Upper lobe of left lung (tissue), 6 donors: ENCODE results near the gene GFER. TPM values are rescaled to one million over a fixed set of nuclear protein-coding genes. Genes with fewer than 3 reads are reported as not detected.

Source experiments
- ATAC-seq, 2 donors: fragments of 200-7000 bp; cut with Tn5 transposase; one replicate each; pipeline ENCODE4 v1.9.1; 2022; ENCODE audit warnings: mild to moderate bottlenecking in 2 of 2, moderate library complexity in 2 of 2; ENCODE audit not compliant: low FRiP score in 2 of 2
- DNase-seq, 2 donors: peaks; one replicate each; pipeline ENCODE4 v3.0.0-alpha.2; 2019 to 2020
- H3K27ac ChIP-seq, 4 donors: fragments of 200-600 bp; sonication (generic); one replicate each; pipeline ENCODE4 v1.5.1; 2016 to 2019
- H3K27me3 ChIP-seq, 4 donors: fragments of 200-600 bp; sonication (generic); one replicate each; pipeline ENCODE4 v1.5.1; 2017 to 2019
- H3K36me3 ChIP-seq, 4 donors: fragments of 200-600 bp; sonication (generic); one replicate each; pipeline ENCODE4 v1.5.1; 2016 to 2019
- H3K4me1 ChIP-seq, 4 donors: fragments of 200-600 bp; sonication (generic); one replicate each; pipeline ENCODE4 v1.5.1; 2018 to 2019
- H3K4me3 ChIP-seq, 4 donors: fragments of 200-600 bp; sonication (generic); one replicate each; pipeline ENCODE4 v1.5.1; 2017 to 2019; ENCODE audit warnings: mild to moderate bottlenecking in 2 of 4, moderate library complexity in 1 of 4
- H3K9me3 ChIP-seq, 4 donors: fragments of 200-600 bp; sonication (generic); one replicate each; pipeline ENCODE4 v1.5.1; 2018 to 2019
- CTCF ChIP-seq, 6 experiments: fragments of 450-650 bp in 4 of 6; fragments of 200-600 bp in 2 of 6; sonication (generic) in 2 of 6; IDR thresholded peaks; one replicate each; pipeline ENCODE4 v1.5.1; 2016 to 2019; ENCODE audit warnings: antibody characterized with exemption in 6 of 6
- EP300 ChIP-seq, 4 donors: sonication (generic); formaldehyde crosslinking; IDR thresholded peaks; one replicate each; pipeline ENCODE4 v1.5.1; 2017; ENCODE audit warnings: antibody characterized with exemption in 4 of 4, control low read depth in 2 of 4
- POLR2A ChIP-seq, 4 donors: fragments of 450-650 bp; IDR thresholded peaks; one replicate each; pipeline ENCODE4 v1.5.1; 2016 to 2017; ENCODE audit warnings: antibody characterized with exemption in 4 of 4, mild to moderate bottlenecking in 2 of 4
- POLR2AphosphoS5 ChIP-seq, 2 donors: sonication (generic); formaldehyde crosslinking; IDR thresholded peaks; one replicate each; pipeline ENCODE4 v1.5.1; 2017; ENCODE audit warnings: antibody characterized with exemption in 2 of 2
- WGBS, 2 donors: methylation state at CpG; one replicate each; pipeline ENCODE4 v1.1.5; 2017 to 2018; 5-methylcytosine and 5-hydroxymethylcytosine counted together
- total RNA-seq, 6 donors: library from RNA; depleted of rRNA in 4 of 6; stranded (reverse); fragments of >200 nt in 4 of 6; gene quantifications; one replicate each; pipeline versions ENCODE4 v1.1.0 to v1.2.1, GENCODE V29; 2016 to 2021
- donor health status: DM: no; HTN: no; CAD: no; lungs with moderate emphysema.
- donor health status: DM: no; HTN: yes; CAD: no; lungs with severe emphysema.

Gene GFER
- total RNA-seq, 6 donors from 2014 or later = 5.2 to 40.3 (median 24.7) TPM

GRCh38 chr16:2007081-2007836 is 23.3 kb downstream of the GFER start:
- H3K27ac ChIP-seq = peak overlapping the region in 3 of 4 donors; percentile 32 to 85 (median 53)
- no peaks in the 10 kb centered on the region for H3K9me3 ChIP-seq
- H3K36me3 ChIP-seq = peaks cover 3 to 13% (median 11%) of the 10 kb centered on the region in 4 donors
- no peaks in the 10 kb centered on the region for H3K27me3 ChIP-seq
- peak overlapping the region in 1 of 4 donors; percentile 100 for H3K4me3 ChIP-seq
- WGBS, 2 donors = 82 to 85% methylated on average over 14 to 16 of the region's 16 CpGs
- DNase-seq (peak in 1 of 2 donors; percentile 62), ATAC-seq (no peak)
- peaks cover 54 to 69% (median 60%) of the 10 kb centered on the region in 4 donors for H3K4me1 ChIP-seq
- TF ChIP-seq CTCF (IDR thresholded peaks at IDR 0.05) (no peak), POLR2AphosphoS5 (IDR thresholded peaks at IDR 0.05) (no peak), POLR2A (IDR thresholded peaks at IDR 0.05) (no peak), EP300 (IDR thresholded peaks at IDR 0.05) (no peak)

GRCh38 chr16:2008009-2008526 is 24.1 kb downstream of the GFER start:
- H3K27me3 ChIP-seq = no peaks in the 10 kb centered on the region
- peak in 1 of 2 donors; percentile 48 for ATAC-seq
- peaks cover 54 to 69% (median 60%) of the 10 kb centered on the region in 4 donors for H3K4me1 ChIP-seq
- H3K27ac ChIP-seq = peak overlapping the region; percentile 32 to 96 (median 90)
- no peaks in the 10 kb centered on the region for H3K9me3 ChIP-seq
- TF ChIP-seq POLR2AphosphoS5 (IDR thresholded peaks at IDR 0.05) (peak in 1 of 2 donors; percentile 51), CTCF (IDR thresholded peaks at IDR 0.05) (no peak)
- DNase-seq = peak in 1 of 2 donors; percentile 65
- H3K4me3 ChIP-seq = peak overlapping the region in 3 of 4 donors; percentile 67 to 100 (median 95)
- peaks cover 0 to 5% (median 3%) of the 10 kb centered on the region in 4 donors for H3K36me3 ChIP-seq
- 33 to 40% methylated on average over 10 to 15 of the region's 15 CpGs for WGBS, 2 donors

GRCh38 chr16:2008631-2009163 is 24.7 kb downstream of the GFER start:
- Histone ChIP-seq H3K36me3 (no peaks in the 10 kb centered on the region), H3K9me3 (no peaks in the 10 kb centered on the region), H3K4me3 (peak overlapping the region; percentile 67 to 100 (median 96)), H3K27ac (peak overlapping the region; percentile 85 to 96 (median 94)), H3K4me1 (peaks cover 52 to 64% (median 56%) of the 10 kb centered on the region in 4 donors), H3K27me3 (no peaks in the 10 kb centered on the region)
- TF ChIP-seq CTCF (IDR thresholded peaks at IDR 0.05) (peak in 1 of 6 experiments; percentile 3), POLR2A (IDR thresholded peaks at IDR 0.05) (no peak)
- WGBS, 2 donors = 1% methylated on average over 20 to 22 of the region's 23 CpGs
- DNase-seq = peak in 1 of 2 donors; percentile 83
- ATAC-seq = no peak

- no peak for TF ChIP-seq POLR2A (IDR thresholded peaks at IDR 0.05)
- peak in 2 of 6 experiments; percentile 17 to 22 for TF ChIP-seq CTCF (IDR thresholded peaks at IDR 0.05)
- TF ChIP-seq EP300 (IDR thresholded peaks at IDR 0.05) = no peak
- Histone ChIP-seq H3K4me3 (peak overlapping the region; percentile 67 to 100 (median 96)), H3K27me3 (no peaks in the 10 kb centered on the region), H3K4me1 (peaks cover 47 to 59% (median 51%) of the 10 kb centered on the region in 4 donors), H3K27ac (peak overlapping the region; percentile 85 to 96 (median 94)), H3K9me3 (no peaks in the 10 kb centered on the region), H3K36me3 (no peaks in the 10 kb centered on the region)
- DNase-seq = peak in 1 of 2 donors; percentile 91
- ATAC-seq = peak in 1 of 2 donors; percentile 4
- 1% methylated on average over 30 of the region's 55 CpGs; no CpG with 5 or more reads in 1 of the 2 donors for WGBS, 2 donors
Observed at GRCh38 chr16:2009164-2009711, 25.2 kb downstream of the GFER start.
